Activated CD8-positive, alpha-beta memory T cell treated with anti-CD3 and anti-CD28 coated beads, Interleukin-2, amount 50 U/mL, for 48 hours (primary cell): ENCODE measurements around the gene RTTN.
"Not testable (repeated sequence)": the region's sequence is repeated elsewhere in the genome, so short reads cannot be mapped to it uniquely, and the experiment has no call there.

Experiments
- DNase-seq: peaks from one replicate; pipeline ENCODE4 v3.0.0-alpha.2; 2020

RTTN gene, protein sequence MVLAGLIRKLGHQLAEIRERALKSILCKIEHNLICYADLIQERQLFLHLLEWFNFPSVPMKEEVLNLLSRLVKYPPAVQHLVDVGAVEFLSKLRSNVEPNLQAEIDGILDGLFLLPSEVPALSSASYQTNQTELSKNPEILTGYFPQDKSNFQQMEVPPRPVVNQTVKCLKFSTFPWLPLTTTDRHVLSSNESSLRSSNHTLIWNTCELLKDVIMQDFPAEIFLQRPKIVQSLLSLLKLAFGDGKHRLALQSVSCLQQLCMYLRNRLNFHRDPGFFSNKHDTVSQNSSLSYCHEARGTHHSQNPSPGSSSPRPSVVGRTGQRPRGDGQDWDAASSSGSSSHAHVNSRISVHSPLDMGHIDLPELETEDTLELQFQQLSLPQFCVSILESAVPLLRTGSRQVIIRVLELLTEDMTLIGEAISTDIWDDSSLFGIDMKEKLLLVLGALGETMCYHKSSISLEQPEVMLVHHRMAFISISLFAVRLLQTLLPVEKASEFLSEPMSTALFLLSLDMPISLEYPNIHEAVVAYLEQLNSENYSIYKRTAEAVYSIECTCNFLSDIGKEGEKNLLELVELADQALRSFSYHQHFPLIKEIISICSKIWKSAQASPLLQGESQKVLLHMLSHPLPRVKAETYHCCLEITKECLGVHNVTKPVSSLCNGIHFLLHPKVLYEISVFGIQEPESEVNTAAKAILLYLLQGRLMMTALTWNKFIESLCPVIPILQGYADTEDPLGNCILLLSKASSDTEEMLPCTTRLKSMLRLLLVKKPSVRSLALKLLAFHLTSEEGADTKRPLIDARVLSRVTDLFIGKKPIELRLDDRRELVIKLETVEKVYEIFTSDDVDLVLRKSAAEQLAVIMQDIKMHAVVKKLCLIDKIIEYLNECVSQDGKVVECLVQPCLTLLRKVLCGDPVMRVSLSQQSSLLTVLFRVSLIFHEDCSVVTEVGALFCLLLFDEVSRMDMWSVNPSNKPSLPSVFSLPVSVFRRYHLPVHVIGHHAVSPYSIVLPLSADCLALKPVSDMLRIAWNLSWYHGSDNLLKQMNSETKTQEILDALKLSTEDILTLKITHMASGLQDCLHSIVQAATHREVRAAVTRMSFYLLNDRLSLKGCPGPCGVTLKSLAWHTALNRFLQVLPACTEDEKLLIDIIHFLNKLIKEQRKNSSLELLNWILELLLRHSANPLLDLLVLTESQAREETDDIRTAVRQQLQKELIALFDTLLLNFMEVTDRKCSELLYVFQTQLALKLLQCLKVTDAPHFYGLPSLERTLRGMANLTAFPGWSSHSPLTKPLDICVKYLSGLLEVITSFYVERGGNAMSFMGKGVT (N-terminal part only)

GRCh38 chr18:70205421-70206397, at the start of gene RTTN:
Gene RTTN (minus strand): TSS chr18:70205687. CDS start chr18:70205658, 29 bp downstream.
- peak; percentile 97 for DNase-seq

DNA sequence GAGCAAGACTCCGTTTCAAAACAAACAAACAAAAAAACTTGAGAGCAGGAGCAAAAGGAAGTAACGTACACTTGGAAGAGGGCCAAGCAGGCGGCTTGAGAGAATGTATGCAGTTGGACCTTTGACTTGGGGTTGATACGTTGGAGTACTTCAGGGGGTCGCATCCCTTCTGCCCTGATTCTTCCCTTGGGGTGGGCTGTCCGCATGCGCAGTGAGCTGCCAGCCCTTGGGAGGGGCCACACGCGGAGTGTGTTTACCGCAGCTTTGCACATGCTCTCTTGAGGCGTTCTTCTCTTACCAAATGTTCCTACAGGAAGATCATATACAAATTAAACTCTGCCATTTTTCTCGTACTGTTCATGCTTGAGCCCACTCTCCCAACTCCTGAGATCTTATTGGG, 45.3 kb upstream of the RTTN start:
- no peak for DNase-seq

GRCh38 chr18:70249861-70250260, 44.4 kb upstream of the RTTN start:
- DNase-seq, result not testable (repeated sequence)

DNA sequence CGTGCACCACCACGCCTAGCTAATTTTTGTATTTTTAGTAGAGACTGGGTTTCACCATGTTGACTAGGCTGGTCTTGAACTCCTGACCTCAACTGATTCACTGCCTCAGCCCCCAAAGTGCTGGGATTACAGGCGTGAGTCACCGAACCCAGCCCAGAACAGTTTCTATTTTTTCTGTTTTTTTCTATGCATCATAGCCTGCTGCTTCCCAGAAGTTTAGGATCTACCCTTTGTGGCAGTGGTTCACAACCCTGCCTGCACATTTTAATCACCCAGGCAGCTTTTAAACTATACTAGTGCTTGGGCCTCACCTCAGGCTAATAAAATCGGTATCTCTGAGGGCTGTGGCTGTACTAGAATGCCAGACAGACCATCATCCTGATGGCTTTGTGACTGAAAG, 43.6 kb upstream of the RTTN start:
- DNase-seq, result no peak

DNA sequence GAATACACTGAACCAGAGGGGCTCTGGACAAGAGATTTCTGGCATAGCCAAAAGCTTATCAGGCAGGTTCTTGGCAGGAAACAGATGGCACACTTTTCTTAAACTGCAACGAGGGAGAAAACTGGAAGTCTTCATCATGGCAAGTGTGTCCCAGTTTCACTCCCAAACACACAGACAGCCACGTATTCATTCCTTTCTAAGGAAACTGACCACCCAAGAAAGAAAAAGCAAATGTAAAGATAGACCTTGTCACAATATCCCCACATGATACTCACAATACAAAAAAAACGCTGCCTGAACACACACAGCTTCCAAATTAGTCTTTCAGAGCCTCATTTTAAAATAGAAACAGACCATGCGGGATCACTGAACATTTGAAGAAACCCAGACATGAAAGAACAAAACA, 40.6 kb upstream of the RTTN start:
- DNase-seq, result no peak

DNA sequence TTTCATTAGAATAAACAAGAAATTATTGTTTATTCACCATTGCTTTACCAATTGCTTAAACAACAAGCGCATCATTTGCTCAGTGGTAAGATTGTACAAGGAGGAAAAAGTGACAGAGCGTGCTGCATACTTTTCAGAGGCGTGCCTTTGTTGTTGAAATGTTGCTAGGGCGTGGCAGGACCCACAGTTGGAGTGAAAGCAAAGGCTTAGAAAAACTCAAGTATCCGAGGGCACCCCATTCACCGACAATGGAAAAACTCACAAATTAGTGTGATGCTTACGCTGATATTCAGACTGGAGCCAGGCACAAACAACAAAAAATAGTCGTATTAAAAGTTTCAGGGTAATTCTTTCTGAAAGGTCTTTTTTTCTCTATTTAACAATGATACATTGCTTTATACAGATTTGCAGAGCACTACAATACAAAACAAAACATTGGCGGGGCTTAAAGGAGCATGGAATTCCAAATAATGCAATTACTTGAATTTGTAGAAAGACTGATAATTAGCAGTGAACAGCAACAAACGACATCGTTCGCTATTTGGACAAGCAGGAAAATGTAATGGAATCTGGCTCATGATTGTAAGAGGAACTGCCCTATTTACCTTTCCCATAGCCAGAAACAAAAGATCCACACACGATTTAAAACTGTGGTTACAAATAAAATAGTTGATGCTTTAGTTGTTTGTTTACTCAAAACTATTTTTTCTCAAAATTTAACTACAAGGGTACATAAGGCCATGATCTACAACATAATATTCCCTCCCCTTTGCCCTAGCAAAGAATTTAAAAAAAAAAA, 37.8 kb upstream of the RTTN start:
- no peak for DNase-seq

DNA sequence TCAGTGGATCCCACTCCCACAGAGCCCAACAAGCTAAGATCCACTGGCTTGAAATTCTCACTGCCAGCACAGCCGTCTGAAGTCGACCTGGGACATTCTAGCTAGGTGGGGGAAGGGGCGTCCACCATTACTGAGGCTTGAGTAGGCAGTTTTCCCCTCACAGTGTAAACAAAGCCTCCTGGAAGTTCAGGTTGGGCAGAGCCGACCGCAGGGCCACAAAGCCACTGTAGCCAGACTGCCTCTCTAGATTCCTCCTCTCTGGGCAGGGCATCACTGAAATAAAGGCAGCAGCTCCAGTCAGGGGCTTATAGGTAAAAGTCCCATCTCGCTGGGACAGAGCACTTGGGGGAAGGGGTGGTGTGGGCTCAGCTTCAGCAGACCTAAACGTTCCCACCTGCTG, 31.4 kb upstream of the RTTN start:
- not testable (repeated sequence) for DNase-seq

GRCh38 chr18:70235478-70235877, 30.0 kb upstream of the RTTN start:
- DNase-seq, result no peak

- DNase-seq, result no peak
Observed at GRCh38 chr18:70234667-70235459, 29.4 kb upstream of the RTTN start.

DNA sequence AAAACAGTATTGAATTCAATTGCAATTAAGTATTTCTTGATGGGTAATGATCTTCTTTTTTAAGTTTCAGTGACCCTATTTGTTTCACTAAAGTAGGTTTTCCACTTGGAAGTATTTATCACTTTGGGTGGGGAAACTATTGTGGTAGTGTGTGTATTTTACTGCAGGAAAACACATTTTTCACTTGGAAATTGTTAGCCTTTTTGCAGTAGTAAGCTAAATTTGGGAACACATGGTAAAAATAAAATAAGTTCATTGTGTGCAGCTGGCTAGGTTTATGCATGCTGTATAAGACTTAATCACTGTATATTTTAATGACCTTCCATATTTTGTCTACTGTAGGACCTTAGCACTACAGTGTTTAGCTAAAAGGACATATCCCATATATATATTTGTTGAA, 28.5 kb upstream of the RTTN start:
- no peak for DNase-seq

DNA sequence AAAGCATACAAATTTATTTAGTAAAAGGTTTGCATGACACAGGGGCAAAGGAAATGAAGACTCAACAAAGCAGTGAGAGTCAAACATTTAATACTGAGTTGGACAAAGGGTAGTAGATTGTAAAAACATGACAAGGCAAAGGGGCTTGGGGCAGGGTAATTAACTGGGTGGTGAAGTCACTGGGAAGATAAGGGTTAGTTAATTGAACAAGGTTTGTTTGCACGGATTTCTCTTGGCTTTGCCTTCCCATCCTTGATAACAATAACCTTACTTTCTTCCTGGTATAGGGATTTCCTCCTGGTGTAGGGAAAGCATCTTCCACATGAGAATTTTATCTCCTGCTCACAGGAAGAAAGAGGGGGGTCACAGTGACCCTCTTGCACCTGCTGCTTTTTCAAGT, 26.8 kb upstream of the RTTN start:
- DNase-seq, result no peak

DNA sequence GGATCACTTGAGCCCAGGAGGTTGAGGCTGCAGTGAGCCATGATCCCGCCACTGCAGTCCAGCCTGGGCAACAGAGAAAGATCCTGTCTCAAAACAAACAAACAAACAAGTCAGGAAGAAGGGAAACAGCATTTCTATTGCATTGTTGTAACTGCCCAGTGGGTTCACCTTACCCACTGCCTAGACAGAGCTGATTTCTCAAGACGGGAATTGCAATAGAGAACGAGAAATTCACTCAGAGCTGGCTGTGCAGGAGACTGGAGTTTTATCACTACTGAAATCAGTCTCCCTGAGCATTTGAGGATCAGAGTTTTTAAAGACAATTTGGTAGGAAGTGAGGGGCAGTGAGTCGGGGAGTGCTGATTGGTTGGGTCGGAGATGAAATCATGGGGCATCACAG, 24.2 kb upstream of the RTTN start:
- DNase-seq, result no peak

DNA sequence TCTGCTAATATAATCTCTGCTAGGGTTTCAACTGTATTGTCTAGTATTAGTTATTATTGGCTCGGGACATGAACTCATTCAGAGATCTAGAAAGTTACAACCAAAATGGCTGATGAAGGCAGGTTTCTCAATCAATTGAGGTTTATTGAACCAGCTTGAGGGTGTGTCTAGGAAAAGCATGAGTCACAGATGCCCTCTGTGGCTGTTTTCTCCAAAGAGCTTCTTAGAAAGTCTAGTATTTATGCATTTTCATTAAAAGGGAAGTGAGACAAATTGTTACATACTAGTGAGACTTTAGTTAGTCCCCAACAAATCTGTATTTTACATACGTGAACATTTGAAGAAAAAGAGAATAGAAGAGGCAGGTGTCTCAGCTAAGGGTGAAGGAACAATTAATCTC, 23.0 kb upstream of the RTTN start:
- no peak for DNase-seq

GRCh38 chr18:70227438-70227837, 22.0 kb upstream of the RTTN start:
- DNase-seq, result no peak

- DNase-seq, result no peak
Observed at GRCh38 chr18:70221915-70222278, 16.4 kb upstream of the RTTN start.

DNA sequence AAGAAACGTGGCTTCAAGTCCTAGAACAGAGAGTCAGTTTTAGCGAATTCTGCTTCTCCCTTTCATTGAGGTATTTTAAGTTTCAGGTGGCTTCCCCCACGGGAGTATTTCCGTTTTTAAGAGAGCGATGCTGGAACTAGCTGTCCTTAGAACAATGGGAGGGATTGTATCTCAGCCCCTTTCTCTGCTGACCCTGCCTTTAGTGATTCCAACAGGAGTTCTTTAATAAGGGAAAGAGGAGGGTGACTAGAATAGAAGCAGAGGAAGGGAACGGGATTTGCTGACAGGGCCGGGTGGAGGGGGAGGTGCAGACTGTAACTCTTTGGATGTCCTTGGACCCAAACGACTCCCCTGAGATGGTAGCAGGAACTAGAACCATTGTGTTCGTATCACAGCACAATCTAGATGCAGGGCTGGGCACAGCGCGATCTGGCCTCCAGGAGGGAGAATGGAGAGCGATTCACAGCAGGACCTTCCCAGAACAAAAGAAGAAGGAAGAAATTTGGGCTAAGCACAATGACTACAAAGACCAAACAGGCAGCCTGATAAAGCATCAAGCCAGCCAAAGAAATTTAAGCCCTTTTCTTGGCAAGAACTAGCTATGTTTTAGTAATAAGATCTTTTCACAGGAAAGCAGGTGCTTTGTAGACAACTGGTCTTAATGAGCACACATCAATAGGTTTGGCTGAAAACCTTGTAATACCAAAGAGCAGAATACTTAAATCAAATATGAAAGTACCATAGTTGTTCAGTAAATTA, 15.8 kb upstream of the RTTN start:
- DNase-seq, result no peak

GRCh38 chr18:70220628-70221027, 15.1 kb upstream of the RTTN start:
- no peak for DNase-seq

DNA sequence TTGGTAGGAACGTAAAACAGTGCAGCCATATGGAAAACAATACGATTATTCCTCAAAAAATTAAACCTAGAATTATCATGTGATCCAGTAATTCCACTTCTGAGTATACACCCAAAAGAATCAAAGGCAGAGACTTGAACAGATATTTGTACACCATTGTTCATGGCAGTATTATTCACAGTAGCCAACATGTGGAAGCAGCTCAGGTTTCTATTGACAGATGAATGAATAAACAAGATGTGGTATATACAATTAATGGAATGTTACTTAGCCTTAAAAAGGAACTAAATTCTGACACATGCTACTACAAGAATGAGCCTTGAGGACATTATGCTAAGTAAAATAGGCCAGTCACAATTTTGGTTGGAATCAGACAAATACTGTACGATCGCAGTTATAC, 14.2 kb upstream of the RTTN start:
- no peak for DNase-seq

DNA sequence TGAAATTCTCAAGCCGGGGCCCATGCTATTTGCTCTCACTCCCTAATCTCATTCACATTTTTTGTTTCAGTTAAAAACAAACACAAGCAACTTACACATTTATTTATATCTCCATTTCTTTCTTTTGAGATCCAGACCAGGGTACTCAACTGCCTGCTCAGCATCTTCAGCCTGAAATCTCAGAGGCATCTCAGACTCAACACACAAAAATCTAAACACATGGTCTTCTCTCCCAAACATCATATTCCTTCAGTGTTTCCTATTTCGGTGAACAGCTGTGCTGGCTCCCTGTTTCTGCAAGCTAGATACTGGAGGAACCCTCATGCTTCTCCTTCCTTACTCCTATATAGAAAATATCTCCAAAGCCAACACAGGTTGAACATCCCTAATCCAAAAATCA, 11.3 kb upstream of the RTTN start:
- DNase-seq, result no peak
